Epithelial cell of umbilical artery (primary cell): Measurements from ENCODE around the gene HP. TPM values are rescaled to one million over a fixed set of nuclear protein-coding genes. Genes with fewer than 3 reads are reported as not detected.

ENCODE experiments used
- total RNA-seq: library from RNA; depleted of rRNA; stranded (reverse); fragments of >200 nt; gene quantifications from 2 replicates; pipeline ENCODE4 v1.2.3, GENCODE V29; 2014

Gene HP, protein sequence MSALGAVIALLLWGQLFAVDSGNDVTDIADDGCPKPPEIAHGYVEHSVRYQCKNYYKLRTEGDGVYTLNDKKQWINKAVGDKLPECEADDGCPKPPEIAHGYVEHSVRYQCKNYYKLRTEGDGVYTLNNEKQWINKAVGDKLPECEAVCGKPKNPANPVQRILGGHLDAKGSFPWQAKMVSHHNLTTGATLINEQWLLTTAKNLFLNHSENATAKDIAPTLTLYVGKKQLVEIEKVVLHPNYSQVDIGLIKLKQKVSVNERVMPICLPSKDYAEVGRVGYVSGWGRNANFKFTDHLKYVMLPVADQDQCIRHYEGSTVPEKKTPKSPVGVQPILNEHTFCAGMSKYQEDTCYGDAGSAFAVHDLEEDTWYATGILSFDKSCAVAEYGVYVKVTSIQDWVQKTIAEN
- total RNA-seq, result not detected in 2 replicates

DNA sequence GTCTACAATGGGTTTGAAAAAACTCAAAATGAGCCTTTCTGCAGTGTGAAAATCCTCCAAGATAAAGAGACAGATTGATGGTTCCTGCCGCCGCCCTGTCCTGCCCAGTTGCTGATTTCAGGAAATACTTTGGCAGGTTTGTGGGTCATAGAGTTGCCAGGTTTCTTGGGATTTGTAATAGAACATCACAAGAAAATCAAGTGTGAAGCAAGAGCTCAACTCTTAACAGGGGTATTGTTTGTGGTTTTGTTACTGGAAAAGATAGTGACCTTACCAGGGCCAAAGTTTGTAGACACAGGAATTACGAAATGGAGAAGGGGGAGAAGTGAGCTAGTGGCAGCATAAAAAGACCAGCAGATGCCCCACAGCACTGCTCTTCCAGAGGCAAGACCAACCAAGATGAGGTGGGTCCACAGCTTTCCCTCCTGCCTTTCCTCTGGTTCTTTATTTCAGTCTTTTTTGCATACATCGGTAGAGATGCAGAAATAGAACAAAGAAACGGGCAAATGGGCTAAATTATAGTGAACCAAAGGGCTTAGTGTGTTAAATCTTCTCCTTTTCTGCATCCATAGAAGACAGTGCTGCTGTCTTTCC, at the start of gene HP:
Gene HP (plus strand): TSS at position 252 of the 594 bp plus-strand sequence. CDS start 148 bp downstream, at position 400.

DNA sequence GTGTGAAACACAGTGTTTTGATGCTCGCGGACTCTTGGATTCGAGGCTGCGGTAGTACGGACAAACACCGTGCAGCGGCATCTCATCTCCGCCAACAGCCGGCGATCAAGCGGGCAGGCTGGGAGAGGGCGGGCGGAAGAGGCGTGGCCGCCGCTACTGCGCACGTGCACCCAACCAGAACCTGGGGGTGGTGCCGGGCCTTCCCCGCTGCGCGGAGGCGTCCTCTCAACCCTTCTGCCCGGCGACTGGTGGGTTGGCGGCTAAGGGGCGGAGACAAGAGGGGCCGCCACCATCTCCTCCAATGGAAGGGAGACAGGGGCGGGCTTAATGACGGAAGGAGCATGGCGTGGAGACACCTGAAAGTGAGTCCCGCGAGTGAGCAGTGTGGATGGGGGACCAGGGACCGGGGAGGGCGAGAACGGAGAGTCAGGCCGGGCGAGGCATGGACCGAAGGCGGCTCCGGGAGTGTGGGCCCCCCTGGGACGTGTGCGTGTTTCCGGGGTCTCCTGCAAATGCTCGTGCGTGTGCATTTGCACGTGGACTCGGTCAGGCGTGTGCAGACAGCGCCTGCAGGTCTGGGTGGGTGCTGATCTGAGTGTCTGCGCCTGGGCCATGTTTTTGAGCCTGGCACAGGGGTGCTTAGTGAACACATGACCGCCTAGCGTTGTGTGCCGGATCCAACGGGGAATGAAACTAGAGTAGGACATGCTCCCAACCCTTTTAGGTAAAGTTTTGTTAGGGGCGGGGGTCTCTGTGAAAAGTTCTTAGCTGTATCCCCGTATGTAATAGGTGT, 45.7 kb upstream of the HP start, which contains the start of gene DHODH:
Gene DHODH (plus strand): TSS at position 321 of the 793 bp plus-strand sequence. CDS start 21 bp downstream, at position 342.

DNA sequence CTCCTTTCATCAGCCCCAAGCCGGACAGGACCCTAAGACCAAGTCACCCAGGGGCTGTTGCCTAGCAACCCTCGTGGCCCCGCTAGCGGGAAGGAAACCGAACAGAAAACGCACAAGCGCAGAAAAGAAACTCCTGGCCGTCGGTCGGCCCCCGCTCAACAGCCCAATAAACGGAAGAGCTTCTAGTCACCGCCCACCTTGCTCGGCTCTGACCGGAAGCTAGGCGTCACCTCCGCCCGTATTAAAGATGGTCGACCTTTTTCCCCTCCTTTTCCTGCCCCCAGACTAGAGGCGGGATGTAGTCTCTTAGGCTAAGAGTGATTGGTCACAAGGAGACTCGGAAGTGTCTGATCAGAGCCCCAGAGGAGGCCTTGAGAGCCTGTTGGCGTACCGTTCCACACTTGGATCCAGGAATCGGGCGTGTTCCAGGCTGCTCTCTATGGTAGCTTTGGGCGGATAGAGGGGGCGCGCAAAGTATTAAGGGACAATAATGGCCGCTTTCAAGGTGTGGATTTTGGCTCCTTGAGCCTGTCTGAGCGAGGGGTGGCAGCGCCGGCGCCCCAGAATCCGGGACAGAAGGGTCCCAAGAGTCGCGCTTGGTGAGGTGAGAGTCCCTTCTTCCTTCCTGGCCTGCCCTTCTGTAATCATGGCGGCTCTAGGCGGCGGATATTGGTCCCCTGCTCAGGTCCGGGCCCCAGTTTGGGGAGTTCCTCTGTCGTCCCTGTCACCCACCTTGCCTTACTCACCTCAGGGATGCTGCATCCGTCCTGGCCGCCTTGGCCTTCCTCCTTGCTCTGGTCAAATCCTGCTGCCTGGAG, 39.4 kb downstream of the HP start, which contains the start of the genes DHX38 and TXNL4B:
Gene DHX38 (plus strand): TSS at position 400 of the 818 bp plus-strand sequence. CDS start 2,311 bp downstream, outside the sequence.
Gene TXNL4B (minus strand): TSS at position 173 of the 818 bp plus-strand sequence. CDS start 2,871 bp downstream, outside the sequence.

Other genes with a start within 250 kb of the HP start
- gene AP1G1, start 245.7 kb upstream of the HP start, total RNA-seq, result 48.1 and 61.7 TPM in 2 replicates
- gene ATXN1L, start 208.5 kb upstream of the HP start, total RNA-seq, result 10.7 and 10.9 TPM in 2 replicates
- 4.9 and 5.5 TPM in 2 replicates for gene ZNF821, start 170.3 kb upstream of the HP start, total RNA-seq
- 155 and 207 TPM in 2 replicates for gene IST1, start 159.0 kb upstream of the HP start, total RNA-seq
- gene PKD1L3, start 54.1 kb upstream of the HP start, total RNA-seq, result not detected in 2 replicates
- gene DHODH, start 45.8 kb upstream of the HP start, total RNA-seq, result 6.1 and 6.2 TPM in 2 replicates
- 0.46 TPM in 1 of 2 replicates, not detected in the other for gene HPR, start 8.7 kb downstream of the HP start, total RNA-seq
- 7.1 and 8.1 TPM in 2 replicates for gene TXNL4B, start 39.1 kb downstream of the HP start, total RNA-seq
- gene DHX38, start 39.3 kb downstream of the HP start, total RNA-seq, result 68.5 and 72.1 TPM in 2 replicates
- gene PMFBP1, start 117.7 kb downstream of the HP start, total RNA-seq, result not detected in 2 replicates